IPS DF 4.7 (cell line): ENCODE results near the gene RPS19.
"Not testable (repeated sequence)": the region's sequence is repeated elsewhere in the genome, so short reads cannot be mapped to it uniquely, and the experiment has no call there.

Experiments
- DNase-seq: peaks from one replicate; pipeline ENCODE4 v3.0.0-alpha.2; 2013; ENCODE audit warnings: low spot score; ENCODE audit errors: extremely low read depth

RPS19 gene

DNA sequence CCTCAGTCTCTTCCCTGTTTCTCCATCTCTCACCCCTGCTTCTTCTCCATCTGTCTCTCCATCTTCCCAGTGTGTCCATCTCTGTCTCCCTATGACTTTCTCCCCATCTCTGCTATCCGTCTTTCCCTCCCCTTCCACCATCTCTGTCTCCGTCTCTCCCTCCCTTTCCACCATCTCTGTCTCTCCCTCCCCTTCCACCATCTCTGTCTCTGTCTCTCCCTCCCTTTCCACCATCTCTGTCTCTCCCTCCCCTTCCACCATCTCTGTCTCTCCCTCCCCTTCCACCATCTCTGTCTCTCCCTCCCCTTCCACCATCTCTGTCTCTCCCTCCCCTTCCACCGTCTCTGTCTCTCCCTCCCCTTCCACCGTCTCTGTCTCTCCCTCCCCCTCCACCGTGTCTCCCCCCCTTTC lies 54.4 kb downstream of the RPS19 start:
- DNase-seq = not testable (repeated sequence)

DNA sequence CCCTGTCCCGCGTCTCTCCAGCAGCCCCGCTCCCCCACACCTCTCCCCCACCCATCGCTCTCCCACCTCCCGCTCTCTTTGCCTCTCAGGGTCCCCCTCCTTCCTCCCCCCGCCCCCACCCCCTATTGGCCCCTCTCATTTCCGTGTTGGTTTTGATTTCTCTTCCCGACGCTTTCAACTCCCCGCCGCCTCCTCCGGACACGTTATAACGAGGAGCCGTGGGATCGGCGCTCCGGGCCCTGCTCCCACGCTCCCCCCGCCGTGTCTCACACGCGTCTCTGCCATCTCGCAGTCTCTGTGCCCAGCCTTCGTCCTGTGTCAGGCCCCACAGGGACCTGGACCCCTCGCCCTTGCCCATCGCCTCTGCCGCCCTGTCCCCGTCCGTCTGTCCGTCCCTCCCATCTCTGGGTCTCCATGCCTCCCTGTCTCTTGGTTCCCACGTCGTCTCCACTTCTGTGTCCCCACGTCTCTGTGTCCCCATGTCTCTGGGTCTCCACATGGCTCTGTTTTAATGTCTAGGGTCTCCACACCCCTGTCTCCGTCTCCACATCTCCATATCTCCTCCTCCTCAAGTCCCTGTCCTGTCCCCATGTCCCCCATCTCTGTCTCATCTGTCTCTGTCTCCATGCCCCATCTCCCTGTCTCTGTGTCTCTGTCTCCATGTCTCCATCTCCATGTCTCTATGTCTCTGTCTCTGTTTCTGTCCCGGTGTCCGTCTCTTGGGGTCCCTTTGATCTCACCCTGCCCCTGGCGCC lies 55.1 kb downstream of the RPS19 start:
- no peak for DNase-seq

DNA sequence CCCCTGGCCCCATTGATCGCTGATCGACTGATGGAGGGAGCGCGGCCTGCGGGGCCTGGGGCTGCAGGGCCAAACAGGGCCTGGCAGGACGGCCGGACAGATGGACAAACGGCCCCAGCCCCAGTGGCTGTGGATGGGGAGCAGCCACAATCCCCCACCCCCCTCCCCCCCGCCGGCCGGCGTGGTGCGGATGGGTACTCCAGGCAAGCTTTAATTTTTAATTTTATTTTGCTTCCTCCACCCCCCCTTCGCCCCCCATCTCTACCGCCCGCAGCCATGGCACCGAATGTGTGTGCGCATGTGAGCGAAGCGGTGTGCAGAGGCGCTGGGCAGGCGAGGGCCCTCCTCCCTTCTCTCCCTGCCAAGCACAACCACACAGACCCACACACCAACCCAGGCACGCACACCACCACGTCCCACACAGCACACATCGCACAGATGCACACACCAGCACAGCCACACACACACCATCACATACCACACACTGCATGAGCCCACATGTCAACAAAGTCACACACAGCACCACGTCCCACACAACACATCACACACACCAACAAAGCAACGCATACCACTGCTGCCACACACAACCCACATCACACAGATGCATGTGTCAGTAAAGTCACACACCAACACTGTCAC lies 55.8 kb downstream of the RPS19 start:
- no peak for DNase-seq

DNA sequence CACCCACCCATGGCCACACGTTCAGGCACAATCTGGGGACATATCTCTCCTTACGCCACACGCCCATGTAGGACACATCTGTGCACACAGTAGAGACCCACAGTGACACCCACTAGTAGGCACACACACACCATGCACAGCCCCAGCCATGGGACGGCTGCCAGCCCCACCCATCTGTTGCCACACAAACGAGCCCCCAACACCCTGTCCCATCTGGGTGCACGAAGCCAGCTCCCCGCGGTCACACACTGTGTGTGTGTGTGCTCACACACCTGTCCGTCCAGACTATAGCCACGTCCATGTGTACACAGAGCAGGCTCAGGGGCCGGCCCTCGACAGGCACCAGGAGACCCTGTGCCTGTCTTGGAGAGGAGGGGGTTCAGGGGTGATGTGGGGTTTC lies 57.6 kb downstream of the RPS19 start:
- DNase-seq = no peak

DNA sequence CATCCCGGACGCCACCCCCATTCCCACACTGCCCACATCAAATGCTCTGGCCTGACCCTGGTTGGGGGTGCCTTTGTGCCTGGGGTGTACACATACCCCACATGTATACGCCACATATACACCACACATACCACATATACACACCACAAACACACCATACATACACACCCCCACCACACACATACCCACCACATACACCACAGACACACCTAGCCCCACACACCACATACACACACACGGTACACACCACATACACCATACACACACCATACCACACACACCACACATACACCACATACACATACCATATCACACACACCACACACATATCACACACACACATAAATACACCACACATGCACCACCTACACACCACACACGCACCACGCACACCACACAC lies 58.0 kb downstream of the RPS19 start:
- no peak for DNase-seq

DNA sequence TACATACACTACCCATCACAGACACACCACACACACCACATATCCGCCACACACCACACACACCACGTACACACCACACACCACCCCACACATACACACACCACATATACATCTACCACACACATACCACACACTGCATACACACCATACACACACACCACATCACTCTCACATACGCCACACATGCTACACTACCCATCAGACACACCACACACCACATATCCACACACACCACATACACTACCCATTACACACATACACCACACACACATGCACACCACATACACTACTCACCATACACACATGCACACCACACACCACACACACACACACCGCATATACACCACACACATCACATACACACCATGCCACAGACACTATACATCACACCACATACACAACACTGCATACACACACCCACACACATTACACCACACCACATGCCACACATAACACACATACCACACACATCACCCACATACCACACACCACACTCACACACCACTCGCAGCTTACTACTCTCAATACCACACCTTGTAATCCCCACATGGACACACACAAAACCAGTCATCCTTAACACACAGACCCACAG lies 58.7 kb downstream of the RPS19 start:
- DNase-seq = no peak

DNA sequence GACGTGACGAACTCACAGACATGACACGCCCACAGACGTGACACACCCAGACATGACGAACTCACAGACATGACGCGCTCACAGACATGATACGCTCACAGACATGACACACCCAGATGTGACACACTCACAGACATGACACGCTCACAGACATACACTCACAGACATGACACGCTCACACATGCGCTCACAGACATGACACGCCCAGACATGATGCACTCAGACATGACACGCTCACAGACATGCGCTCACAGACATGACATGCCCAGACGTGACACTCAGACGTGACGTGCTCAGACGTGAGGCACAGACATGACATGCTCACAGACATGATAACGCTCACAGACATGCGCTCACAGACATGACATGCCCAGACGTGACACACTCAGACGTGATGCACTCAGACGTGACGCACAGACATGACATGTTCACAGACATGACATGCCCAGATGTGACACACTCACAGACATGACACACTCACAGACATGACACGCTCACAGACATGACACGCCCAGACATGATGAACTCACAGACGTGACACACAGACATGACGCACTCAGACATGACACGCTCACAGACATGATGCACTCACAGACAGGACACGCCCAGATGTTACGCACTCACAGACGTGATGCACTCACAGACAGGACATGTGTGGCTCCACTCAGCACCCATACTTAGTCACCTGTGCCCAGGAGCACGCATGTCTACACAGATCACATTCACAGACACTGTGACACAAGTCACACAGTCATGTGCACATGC lies 60.1 kb downstream of the RPS19 start:
- DNase-seq = no peak

DNA sequence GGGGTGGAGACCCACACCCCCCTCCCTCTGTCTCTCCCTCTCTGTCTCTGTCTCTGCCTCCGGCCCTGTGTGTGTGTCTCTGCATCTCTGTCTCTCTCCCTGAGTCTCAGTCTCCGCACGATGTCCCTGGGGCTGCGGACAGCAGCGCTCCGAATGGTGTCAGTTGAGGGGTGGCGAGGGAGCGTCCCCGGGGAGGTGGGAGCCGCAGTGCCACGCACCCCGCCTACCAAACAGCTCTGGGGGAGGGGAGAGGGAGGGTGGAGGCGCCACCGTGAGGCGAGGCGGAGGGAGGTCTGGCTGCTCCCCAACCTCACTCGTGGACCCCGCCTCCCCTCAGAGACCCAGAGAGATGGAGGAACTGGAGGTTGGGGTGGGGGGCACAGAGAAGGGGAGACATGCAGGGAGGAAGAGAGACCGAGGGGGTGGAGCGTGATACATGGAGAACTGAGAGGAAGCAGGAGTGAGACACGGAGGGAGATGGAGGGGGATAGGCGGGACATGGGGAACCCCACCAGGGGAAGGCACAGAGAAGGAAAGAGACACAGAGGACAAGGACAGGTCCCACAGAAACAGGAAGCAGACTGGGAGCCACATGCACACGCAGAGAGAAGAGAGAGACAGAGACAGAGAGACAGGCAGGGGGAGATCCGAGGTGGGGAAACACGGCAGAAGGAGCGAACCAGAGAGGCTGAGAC lies 61.0 kb downstream of the RPS19 start:
- no peak for DNase-seq

DNA sequence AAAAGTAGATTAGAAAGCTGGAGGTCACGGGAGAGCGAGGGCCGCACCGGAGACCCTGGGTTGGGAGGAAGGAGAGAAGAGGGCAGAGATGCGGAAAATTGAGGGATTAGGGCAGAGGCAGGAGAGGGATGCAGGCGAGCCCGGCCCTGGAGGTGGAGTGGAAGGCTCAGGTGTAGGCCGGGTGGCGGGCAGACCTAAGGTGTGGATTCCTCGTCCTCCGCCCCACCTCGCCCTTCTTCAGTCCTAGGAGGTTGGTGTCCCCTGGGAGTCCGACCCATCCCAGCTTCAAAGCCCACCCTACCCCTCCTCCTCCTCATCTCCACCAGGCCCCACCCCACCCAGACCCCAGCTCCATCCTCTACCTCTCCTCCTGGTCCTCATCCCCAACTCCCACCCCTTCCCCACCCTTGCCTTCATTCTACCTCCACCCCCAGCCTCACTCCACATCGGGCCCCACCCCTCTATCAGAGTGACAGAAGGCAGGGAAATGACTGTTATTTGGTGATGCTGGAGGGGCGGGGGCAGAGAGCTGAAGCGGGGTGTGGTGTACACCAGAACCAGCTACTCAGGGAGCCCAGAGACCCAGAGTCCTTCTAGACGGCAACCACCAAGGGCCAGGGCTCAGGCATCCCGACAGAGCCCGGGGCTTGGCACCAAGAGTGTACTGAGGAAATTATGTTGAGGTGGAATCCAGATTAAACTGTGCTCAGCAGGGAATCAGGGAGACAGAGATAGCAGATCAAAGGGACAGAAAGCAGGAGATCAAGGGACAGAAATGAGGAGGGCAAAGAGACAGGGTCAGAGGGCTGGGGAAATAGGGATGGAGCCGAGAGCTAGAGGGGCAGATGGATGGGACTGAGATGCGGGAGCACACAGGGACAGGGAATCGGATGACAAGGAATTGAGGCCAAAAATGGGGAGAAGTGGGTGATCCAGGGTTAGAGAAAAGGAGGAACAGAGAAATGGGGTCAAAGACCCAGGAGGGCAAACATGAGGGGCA lies 61.8 kb downstream of the RPS19 start:
- no peak for DNase-seq
